ENCODE measurements around the gene PRKCZ. TPM values are rescaled to one million over a fixed set of nuclear protein-coding genes. Genes with fewer than 3 reads are reported as not detected.

PRKCZ gene
- polyA plus RNA-seq, 10 donors, result 3.7 to 9.1 (median 6.5) TPM

DNA sequence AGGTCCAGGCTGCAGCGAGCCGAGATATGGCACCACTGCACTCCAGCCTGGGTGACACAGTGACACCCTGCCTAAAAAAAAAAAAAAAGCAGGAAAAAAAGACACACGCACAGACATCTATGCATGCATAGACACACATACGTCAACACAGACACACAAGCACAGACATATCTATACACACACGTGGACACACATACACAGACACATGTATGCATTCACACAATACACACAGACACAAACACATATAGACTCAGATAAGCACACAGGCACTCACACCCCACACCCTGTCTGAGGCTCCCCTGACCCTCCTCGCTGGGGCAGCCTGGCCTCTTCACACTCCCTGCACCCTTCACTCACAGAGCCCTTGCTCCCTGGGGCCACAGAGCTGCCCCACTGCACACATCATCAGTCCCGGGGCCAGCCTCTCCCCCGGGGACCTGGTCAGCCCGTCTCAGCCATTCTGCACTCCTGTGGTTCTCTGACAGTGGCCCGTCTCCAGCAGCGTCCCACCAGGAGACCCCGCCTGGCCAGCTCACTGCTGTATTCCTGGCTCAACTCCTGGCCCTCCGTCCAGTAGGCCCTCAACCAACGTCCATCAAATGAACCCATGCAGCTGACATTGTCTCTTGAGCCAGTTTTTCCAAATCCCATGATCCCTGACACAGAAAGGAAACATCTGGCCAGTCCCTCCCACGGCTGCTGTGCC lies 4.6 kb upstream of the PRKCZ start:
- DNase-seq, result peak; percentile 30 to 76 (median 42)

DNA sequence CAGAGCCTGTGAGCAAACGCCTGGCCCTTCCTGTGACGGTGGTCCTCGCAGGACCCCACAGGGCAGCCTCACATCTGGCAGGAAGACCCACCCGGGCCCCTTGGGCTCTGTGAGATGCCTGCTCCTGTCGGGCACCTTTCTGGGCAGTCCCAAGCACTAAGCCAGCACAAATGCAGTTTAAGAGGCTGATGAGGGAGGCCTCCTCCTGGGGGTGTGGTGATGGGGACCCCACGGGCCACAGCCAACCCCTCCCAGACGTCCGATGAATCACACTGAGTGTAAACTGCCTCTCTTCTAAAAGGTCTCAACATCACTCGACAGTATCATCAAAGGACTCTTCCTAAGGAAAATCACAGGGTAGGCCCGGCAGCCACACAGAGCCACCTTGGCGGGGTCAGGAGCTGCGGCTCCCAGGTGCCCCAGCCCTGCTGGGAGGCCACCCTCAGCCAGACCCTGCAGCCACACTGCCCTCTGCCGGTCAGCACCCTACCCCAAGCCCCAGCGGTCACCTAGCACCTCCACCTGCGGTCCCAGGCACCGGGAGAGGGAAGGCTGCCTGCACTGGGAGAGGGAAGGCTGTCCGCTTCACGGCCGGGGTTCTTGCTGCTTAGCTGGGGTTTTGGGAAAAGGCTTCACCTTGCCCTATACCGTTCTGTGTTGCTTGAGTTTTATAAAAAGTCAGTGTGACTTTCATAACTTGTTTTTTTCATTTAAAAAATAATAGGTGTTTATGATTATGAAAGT lies 3.9 kb upstream of the PRKCZ start:
- peak in 1 of 3 donors; percentile 37 for DNase-seq

- no peak for DNase-seq
These were observed 3.1 kb upstream of the PRKCZ start for GRCh38 chr1:2046953-2047748.

- DNase-seq, result no peak
These were observed 2.2 kb upstream of the PRKCZ start for GRCh38 chr1:2047749-2048729.

GRCh38 chr1:2049225-2049717 lies 940 bp upstream of the PRKCZ start:
- no peak for DNase-seq

DNA sequence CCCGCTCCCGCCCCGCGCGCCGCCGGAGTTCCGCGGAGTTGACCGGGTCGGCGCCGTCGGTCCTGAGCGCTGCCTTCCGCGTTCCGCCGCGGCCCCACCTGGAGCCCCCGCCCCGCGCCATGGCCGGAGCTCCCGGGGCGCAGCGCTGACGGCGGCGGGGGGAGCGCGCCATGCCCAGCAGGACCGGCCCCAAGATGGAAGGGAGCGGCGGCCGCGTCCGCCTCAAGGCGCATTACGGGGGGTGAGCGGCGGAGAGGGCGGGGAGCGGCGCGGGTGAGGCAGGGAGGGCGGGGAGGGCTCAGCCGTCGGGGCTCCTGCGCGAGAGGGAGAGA lies 216 bp downstream of the PRKCZ start:
- peak in 1 of 3 donors; percentile 34 for DNase-seq

DNA sequence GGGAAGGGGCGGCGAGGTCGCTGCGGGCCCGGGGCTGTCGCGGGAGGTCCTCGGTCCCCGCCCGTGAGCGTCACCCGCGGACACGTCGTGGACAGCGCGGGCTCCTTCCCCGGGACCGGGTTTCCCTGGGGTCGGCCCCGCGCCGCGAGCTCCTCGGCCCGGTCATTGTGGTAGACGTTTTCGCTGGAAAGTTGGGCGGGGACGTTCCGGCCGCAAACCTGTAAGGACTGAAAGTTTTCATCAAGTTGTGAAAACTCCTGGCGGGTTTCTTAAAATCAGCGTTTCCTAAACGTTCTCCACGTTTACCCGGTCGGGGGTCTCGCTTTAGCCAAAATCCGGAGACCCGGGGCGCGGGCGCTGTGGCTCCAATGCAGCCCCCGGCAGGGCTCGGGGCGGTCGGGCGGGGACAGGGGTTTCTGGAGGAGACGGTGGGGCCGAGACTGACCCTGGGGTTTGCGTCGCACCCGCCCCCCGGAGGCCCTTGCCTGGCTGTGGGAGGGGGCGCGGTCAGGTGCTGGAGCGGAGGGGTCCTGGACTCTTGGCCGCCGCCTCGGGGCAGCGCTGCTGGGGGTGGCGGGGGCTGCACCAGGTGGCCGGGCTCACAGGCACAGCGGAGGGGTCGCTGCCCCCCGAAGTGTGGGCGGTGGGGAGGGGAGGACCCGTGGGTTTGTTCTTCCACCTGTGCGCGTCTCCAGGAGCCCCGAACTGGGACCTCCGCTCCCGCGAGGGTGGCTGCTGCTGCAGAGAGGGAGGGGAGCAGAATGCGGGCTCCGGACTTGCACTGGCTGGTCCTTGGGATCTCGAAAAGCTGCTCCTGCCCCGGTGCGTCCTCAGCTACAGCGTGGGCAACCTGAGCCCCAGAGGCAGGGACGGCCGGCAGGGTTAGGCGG lies 827 bp downstream of the PRKCZ start:
- DNase-seq, result no peak

- no peak for DNase-seq
These were observed 2.0 kb downstream of the PRKCZ start for GRCh38 chr1:2052054-2052679.

DNA sequence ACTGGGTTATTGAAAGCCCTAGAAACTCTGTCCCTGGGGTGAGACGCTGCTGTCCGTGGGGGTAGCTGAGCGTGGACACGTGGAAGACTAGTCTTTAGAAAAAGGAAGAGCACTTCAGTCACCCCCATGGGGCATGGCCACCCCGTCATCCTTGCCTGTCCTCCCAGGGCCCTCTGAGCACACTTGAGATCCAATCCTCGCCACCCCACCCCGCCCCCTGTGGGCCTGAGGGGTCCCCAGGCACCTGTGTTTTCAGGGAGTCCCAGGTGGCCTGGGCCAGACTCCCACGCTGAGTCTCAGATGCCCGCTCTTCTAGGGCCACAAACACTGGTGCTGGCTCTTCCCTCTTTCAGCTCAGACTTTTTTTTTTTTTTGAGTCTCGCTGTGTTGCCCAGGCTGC lies 2.5 kb downstream of the PRKCZ start:
- DNase-seq, result no peak

DNA sequence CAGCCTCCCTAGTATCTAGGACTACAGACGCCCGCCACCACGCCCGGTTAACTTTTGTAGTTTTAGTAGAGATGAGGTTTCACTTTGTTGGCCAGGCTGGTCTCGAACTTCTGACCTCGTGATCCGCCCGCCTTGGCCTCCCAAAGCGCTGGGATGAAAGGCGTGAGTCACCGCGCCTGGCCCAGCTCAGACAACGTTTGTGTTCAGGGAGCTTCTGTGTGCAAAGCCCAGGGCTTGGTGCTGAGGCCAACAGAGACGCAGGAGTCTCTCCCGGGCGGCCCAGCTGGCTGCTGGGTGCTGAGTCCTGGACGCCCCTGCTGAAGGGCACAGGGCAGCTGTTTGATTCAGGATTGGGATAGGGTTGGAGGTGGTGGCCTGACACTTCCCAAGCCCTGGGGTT lies 3.0 kb downstream of the PRKCZ start:
- no peak for DNase-seq

DNA sequence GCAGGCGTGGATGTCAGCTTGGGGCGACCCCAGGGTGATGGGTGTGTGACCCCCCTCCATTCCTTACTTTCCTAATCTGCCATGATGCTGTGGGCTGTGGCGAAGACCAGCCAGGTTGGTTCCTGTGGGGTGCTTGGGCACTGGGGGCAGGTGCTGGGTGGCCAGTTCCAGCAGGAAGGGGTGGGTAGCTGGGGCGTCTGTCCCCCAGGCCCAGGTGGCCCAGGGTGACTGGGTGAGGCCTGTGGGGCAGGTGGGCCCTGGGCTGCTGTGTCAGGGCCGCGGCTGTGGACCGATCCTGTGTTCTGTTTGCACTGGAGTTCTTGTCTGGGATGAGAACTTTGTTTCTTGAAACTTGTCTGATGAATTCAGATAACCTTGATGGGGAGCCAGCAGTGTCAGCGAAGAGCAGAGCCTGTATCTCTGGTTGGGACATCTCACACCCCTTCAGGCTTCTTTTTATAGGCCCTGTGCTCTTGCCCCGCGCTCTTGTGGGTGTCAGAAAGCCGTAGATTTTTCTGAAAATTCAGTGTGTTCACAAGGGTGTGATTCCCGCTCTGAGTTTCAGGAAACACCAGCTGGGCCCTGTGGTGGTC lies 3.7 kb downstream of the PRKCZ start:
- DNase-seq, result no peak

DNA sequence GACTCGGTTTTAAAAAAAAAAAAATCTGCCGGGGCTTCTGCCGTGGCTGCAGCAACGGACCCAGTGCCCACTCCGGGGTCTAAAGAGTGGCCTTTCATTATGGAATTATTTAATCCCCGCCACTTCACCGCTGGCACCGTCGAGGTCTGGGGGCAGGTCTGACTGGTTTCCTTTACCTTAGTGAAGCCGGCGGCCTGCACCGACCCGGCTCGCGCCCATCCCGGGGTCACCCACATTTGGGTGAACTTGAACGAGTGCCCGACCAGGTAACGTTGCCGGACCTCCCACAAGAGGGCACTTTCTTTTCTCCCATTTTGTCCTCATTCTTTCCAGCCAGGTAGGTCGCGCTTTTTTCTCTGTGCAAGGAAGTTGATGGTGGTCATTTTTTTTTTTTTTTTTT lies 4.3 kb downstream of the PRKCZ start:
- DNase-seq, result no peak

- DNase-seq, result no peak
These were observed 5.8 kb downstream of the PRKCZ start for GRCh38 chr1:2055911-2056575.

DNA sequence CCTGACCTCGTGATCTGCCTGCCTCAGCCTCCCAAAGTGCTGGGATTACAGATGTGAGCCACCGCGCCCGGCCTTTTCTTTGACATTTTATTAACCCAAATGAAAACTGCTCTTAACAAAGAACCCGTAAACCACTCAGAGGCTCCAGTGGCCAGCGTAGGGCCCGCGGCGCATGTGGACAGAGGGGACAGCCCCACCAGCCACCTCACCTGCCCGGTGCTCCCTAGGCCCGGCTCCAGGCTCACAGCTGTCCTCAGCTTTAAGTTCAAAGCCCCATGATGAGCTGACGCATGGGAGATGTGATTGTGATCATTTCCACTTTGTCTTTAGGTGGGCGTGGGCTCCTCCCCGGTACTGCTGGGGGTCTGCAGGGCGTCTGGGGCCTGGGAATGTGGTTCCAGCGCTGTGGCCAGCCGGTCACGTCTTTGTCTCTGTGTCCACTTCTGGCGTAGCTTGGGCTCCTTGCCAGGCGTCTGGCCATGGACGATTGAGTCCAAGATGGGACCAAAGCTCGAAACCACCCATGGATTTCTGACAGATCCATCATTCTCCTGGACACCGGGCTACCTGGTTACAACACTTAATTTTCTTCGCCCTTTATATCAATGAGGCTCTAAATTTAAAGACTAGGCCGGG lies 6.9 kb downstream of the PRKCZ start:
- no peak for DNase-seq

DNA sequence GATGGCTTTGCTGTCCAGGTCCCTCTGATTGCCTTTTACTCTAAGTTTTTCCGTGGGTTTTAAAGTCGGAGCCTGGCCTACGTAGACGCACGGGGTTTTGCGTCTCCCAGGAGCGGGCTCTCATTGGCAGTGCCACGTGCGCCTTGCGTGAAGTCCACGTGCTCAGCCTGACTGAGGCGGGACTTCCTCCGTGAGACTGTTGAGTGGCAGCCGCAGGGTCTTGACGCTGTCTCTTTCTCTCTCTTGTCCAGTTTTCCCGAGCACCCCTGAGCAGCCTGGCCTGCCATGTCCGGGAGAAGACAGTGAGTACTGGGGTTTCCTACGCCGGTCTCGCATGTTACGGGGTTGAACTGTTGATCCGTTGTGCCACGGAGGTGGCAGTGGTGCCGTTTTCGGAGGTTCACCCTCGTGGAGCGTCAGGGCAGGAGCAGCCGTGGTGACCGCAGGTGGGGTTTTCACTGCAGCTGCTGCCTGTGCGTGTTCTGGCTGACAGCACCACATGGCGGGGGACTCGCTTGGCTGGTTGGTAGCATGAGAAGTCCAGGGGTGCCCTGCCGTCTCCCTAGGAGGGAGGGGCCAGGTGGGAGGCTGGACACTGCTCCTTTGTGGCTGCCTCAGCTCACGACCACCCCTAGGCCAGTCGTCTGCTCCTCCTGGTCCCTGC lies 9.2 kb downstream of the PRKCZ start:
- no peak for DNase-seq

GRCh38 chr1:2060072-2060471 lies 9.9 kb downstream of the PRKCZ start:
- no peak for DNase-seq

DNA sequence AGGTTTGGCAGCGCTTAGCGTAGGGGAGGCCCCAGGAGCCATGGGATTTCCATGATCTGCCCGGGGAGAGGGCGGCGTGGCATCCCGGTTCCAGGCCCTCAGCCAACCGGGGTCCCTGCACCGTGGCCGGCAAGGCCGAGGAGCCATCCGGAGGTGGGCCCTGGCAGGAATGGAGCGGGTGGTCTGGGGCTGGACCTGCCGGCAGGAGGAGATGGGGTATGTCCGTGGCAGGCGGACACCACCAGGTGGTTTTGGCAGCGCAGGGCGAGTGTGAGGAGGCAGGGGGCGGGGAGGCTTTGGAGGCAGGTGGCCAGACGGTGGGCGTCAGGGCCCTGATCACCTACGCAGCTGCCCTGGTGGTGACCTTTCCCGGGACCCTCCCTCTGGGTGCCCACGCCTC lies 10.3 kb downstream of the PRKCZ start:
- no peak for DNase-seq
